GM19395 (cell line): ENCODE measurements around the gene SASH1.

ENCODE experiments used
- ATAC-seq: cut with Tn5 transposase; IDR thresholded peaks from one replicate; pipeline ENCODE4 v1.9.1; 2021; ENCODE audit warnings: mild to moderate bottlenecking, moderate library complexity; ENCODE audit not compliant: unreplicated experiment

SASH1 gene

GRCh38 chr6:148429423-148429822 is 86.8 kb downstream of the SASH1 start:
- no peak for ATAC-seq

GRCh38 chr6:148430897-148431296 is 88.3 kb downstream of the SASH1 start:
- ATAC-seq = no peak

GRCh38 chr6:148431413-148431812 is 88.8 kb downstream of the SASH1 start:
- no peak for ATAC-seq

- ATAC-seq = no peak
Measured at GRCh38 chr6:148431840-148432239, 89.2 kb downstream of the SASH1 start.

GRCh38 chr6:148432462-148433195 is 90.0 kb downstream of the SASH1 start:
- ATAC-seq = no peak

- ATAC-seq = no peak
Measured at GRCh38 chr6:148435386-148435785, 92.7 kb downstream of the SASH1 start.

GRCh38 chr6:148436466-148436865 is 93.8 kb downstream of the SASH1 start:
- no peak for ATAC-seq

- no peak for ATAC-seq
Measured at GRCh38 chr6:148438632-148439031, 96.0 kb downstream of the SASH1 start.

- no peak for ATAC-seq
Measured at GRCh38 chr6:148440016-148440415, 97.4 kb downstream of the SASH1 start.

- no peak for ATAC-seq
Measured at GRCh38 chr6:148440877-148441453, 98.3 kb downstream of the SASH1 start.

- ATAC-seq = peak; percentile 76
Measured at GRCh38 chr6:148441454-148441911, 98.8 kb downstream of the SASH1 start.

- no peak for ATAC-seq
Measured at GRCh38 chr6:148443798-148444560, 101.3 kb downstream of the SASH1 start.

GRCh38 chr6:148445116-148445515 is 102.5 kb downstream of the SASH1 start:
- no peak for ATAC-seq

GRCh38 chr6:148445620-148446019 is 103.0 kb downstream of the SASH1 start:
- ATAC-seq = no peak

- ATAC-seq = no peak
Measured at GRCh38 chr6:148446681-148447080, 104.0 kb downstream of the SASH1 start.

- ATAC-seq = no peak
Measured at GRCh38 chr6:148447521-148448230, 105.0 kb downstream of the SASH1 start.

GRCh38 chr6:148448369-148449012 is 105.9 kb downstream of the SASH1 start:
- ATAC-seq = no peak

- ATAC-seq = no peak
Measured at GRCh38 chr6:148450866-148451265, 108.2 kb downstream of the SASH1 start.

GRCh38 chr6:148451690-148452089 is 109.1 kb downstream of the SASH1 start:
- ATAC-seq = peak; percentile 55

GRCh38 chr6:148452876-148453275 is 110.2 kb downstream of the SASH1 start:
- ATAC-seq = no peak

GRCh38 chr6:148453906-148454305 is 111.3 kb downstream of the SASH1 start:
- ATAC-seq = no peak
